DOHH2 (cell line): Measurements from ENCODE around the gene ARHGAP44.

Experiments
- CTCF ChIP-seq: fragments of 200-600 bp; sonication (generic); IDR thresholded peaks from one replicate; pipeline ENCODE4 v1.5.1; 2014; ENCODE audit warnings: antibody characterized with exemption, mild to moderate bottlenecking, low read depth, low read length; ENCODE audit not compliant: poor library complexity, severe bottlenecking
- EZH2phosphoT487 ChIP-seq: fragments of 200-600 bp; sonication (generic); IDR thresholded peaks from 2 replicates; pipeline ENCODE4 v1.6.1; 2017; ENCODE audit warnings: borderline replicate concordance, mild to moderate bottlenecking, antibody characterized with exemption, low read length, moderate library complexity, mixed read lengths

GRCh38 chr17:12909511-12909910 is 120.2 kb downstream of the ARHGAP44 start:
- no peak for TF ChIP-seq CTCF
- TF ChIP-seq EZH2phosphoT487: no peak
